HG03354 (cell line): ENCODE results near the gene OR11H12.
"Not testable (repeated sequence)": the region's sequence is repeated elsewhere in the genome, so short reads cannot be mapped to it uniquely, and the experiment has no call there.

ENCODE experiments used
- ATAC-seq: cut with Tn5 transposase; IDR thresholded peaks from one replicate; pipeline ENCODE4 v1.9.1; 2021; ENCODE audit warnings: mild to moderate bottlenecking; ENCODE audit not compliant: unreplicated experiment, poor library complexity, severe bottlenecking

The OR11H12 gene, protein sequence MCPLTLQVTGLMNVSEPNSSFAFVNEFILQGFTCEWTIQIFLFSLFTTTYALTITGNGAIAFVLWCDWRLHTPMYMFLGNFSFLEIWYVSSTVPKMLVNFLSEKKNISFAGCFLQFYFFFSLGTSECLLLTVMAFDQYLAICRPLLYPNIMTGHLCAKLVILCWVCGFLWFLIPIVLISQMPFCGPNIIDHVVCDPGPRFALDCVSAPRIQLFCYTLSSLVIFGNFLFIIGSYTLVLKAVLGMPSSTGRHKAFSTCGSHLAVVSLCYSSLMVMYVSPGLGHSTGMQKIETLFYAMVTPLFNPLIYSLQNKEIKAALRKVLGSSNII

DNA sequence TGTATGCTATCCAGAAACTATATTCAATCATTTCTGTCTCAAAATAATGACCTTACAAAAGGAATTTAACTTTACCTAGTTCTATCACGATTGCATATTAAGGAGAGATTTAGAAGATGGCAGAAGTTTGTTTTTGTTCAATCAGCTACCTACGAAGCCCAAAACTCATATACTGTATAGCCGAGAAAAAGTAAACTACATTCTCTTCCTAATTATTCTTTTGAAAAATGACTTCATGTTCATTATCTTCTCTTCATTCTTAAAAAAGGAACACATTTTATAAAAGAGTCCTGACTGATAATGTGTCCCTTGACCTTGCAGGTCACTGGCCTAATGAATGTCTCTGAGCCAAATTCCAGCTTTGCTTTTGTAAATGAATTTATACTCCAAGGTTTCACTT lies at the start of gene OR11H12:
Gene OR11H12 (plus strand): TSS at position 301 of the 400 bp plus-strand sequence. CDS start 0 bp downstream, at position 301.
- ATAC-seq = not testable (repeated sequence)

DNA sequence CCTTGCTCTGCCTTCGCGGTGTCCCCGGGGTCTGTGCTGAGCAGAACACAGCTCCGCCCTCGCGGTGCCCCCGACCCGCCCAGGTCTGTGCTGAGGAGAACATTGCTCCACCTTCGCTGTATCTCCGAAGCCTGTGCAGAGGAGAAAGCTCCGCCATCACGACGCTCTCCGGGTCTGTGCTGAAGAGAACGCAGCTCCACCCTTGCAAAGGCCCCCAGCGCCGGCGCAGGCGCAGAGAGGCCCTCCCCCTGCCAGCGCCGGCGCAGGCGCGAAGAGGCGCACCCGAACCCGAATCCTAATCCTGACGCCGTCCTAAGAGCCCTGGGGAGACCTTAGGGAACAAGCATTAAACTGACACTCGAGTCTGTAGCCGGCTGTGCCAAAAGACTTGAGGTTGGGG lies 18.0 kb upstream of the OR11H12 start:
- not testable (repeated sequence) for ATAC-seq

DNA sequence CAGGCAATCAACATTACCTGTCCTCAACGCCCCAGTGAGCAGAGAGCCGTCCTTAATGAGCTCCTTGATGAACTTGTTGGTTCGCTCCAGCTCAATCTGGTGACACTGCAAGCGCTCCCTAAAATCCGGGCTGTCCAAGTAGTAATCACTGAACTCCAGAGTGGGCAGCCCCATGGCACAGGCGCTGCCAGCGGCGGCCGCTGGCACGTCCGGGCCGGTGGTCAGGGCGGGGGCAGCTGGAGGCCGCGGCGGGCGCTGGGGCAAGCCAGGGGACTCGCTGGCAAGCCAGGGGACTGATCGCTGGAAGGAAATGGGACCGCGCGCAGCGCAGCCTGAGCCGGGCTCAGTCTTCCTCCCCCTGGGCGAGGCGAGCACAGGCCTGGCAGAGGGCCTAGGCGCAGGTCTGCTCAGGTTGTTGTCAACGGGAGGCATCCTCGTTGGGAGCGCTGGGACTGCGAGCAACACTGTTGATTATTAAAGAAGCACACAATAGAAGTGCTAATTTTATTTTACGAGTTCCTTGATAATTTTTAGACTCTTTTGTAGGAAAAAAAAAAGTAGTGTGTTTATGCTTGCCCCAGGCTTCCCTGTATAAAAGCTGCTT lies 25.8 kb downstream of the OR11H12 start:
- ATAC-seq = not testable (repeated sequence)

DNA sequence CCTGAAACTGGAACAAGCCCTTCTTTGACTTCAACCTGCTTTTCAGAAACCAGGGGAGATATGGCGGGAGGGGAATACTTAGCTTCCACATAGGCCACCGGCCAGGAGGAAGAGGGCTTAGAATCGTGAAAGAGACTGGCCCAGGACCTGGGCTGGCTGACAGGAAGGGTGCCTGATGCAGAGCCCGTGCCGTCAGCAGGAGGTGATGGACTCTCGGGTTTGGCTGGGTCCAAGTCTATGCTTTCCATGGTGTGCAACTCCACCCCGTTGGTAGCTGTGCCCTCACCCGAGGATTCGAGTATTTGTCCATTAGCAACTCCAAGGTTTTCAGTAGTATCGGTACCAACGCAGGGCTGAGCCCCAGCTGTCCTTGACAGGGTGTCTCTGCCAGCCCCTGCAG lies 35.1 kb downstream of the OR11H12 start:
- ATAC-seq = not testable (repeated sequence)

DNA sequence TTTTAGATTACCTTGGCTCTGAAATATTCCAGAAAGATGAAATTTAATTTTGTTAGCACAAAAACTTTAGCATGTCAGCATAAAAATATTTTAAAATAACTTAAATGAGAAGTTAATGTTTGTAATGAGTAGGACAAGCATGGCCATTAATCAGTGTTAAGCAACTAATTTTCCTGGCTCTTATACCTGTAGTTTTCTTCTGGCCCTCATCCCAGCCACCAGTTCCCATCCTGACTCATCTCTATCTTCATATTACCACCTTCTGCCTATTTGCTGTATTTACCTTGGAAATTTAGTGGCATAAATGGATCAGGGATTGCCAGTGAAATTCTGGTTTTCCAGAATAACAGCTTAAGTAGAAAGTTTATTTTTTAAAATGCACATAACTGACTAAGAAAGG lies 37.1 kb downstream of the OR11H12 start:
- not testable (repeated sequence) for ATAC-seq

DNA sequence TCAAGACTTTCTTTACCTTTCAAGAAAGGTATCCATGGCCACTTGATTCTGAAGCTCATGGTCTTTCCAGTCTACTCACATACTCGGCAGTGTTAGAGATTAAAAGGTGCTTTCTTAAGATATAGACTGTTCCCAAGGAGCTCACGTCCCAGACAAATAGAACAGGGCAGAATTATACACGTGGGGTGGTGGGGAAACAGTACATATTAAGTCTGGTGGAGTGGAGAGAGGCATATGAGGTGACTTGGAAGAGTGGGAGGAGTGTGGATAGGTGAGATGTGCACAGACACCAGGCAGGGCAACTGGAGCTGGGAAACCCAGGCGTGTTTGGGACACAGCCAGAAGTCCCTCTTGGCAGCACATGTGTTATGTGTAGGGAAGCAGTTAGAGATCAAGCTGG lies 37.9 kb downstream of the OR11H12 start:
- not testable (repeated sequence) for ATAC-seq

DNA sequence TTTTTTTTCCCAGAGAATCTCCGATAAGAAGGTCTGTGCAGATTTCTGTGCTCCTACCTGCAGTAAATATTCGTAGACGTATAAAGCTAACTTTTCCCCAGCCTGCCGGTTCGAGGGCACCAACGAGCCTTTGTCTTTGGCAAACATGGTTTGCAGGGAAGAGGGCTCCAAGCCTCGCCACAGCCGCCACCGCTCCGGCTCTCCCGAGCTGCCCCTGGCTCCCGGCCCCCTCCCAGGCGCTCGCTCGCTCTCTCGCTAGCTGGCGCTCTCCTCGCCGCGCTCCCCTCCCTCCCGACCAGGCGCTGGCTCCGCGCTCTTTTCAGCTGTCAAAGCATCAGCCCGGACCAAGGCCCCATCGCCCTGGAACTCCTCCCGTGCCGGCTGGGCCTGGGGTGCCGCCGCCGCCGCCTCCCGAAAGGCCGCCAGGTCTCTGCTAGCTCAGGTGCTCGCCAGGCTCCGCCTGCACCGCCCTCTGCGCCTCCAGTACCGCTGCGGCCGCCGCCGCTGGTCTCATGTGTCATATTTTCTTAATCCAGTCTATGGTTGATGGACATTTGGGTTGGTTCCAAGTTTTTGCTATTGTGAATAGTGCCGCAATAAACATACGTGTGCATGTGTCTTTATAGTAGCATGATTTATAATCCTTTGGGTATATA lies 45.3 kb downstream of the OR11H12 start:
- ATAC-seq = not testable (repeated sequence)
